ENCODE results near the gene GTF2IRD1.
"Not testable (repeated sequence)": the region's sequence is repeated elsewhere in the genome, so short reads cannot be mapped to it uniquely, and the experiment has no call there.

The GTF2IRD1 gene

GRCh38 chr7:74617180-74617744 is 163.6 kb downstream of the GTF2IRD1 start:
- WGBS, 2 experiments: 69 to 75% methylated on average over 9 of the region's 9 CpGs
- no peaks in the 10 kb centered on the region for H3K27me3 ChIP-seq (ENCODE audit: control insufficient read depth, insufficient read depth, low read length, poor library complexity, severe bottlenecking)
- no peaks in the 10 kb centered on the region for H3K36me3 ChIP-seq (ENCODE audit: control insufficient read depth, insufficient read depth, low read length)
- no peaks in the 10 kb centered on the region for H3K9me3 ChIP-seq (ENCODE audit: control insufficient read depth, low read length)
- no peak overlapping the region for H3K27ac ChIP-seq (ENCODE audit: insufficient read depth, low read depth, low read length, poor library complexity, severe bottlenecking)
- H3K4me3 ChIP-seq (ENCODE audit: insufficient read depth, low read depth, low read length): no peak overlapping the region
- H3K4me1 ChIP-seq (ENCODE audit: control insufficient read depth, insufficient read depth, low read length): no peaks in the 10 kb centered on the region

GRCh38 chr7:74619235-74619860 is 165.6 kb downstream of the GTF2IRD1 start:
- 81 to 82% methylated on average over 14 of the region's 14 CpGs for WGBS, 2 experiments
- no peaks in the 10 kb centered on the region for H3K27me3 ChIP-seq (ENCODE audit: control insufficient read depth, insufficient read depth, low read length, poor library complexity, severe bottlenecking)
- H3K36me3 ChIP-seq (ENCODE audit: control insufficient read depth, insufficient read depth, low read length): no peaks in the 10 kb centered on the region
- no peak overlapping the region for H3K4me3 ChIP-seq (ENCODE audit: insufficient read depth, low read depth, low read length)
- no peaks in the 10 kb centered on the region for H3K9me3 ChIP-seq (ENCODE audit: control insufficient read depth, low read length)
- no peak overlapping the region for H3K27ac ChIP-seq (ENCODE audit: insufficient read depth, low read depth, low read length, poor library complexity, severe bottlenecking)
- H3K4me1 ChIP-seq (ENCODE audit: control insufficient read depth, insufficient read depth, low read length): no peaks in the 10 kb centered on the region

GRCh38 chr7:74622228-74622749 is 168.6 kb downstream of the GTF2IRD1 start:
- Histone ChIP-seq H3K27me3 (ENCODE audit: control insufficient read depth, insufficient read depth, low read length, poor library complexity, severe bottlenecking) (no peaks in the 10 kb centered on the region), H3K27ac (ENCODE audit: insufficient read depth, low read depth, low read length, poor library complexity, severe bottlenecking) (no peak overlapping the region), H3K4me3 (ENCODE audit: insufficient read depth, low read depth, low read length) (no peak overlapping the region), H3K36me3 (ENCODE audit: control insufficient read depth, insufficient read depth, low read length) (no peaks in the 10 kb centered on the region), H3K4me1 (ENCODE audit: control insufficient read depth, insufficient read depth, low read length) (no peaks in the 10 kb centered on the region), H3K9me3 (ENCODE audit: control insufficient read depth, low read length) (no peaks in the 10 kb centered on the region)
- WGBS, 2 experiments: 94 to 96% methylated on average over 5 of the region's 5 CpGs

- 84 to 85% methylated on average over 9 of the region's 9 CpGs for WGBS, 2 experiments
- Histone ChIP-seq H3K27ac (ENCODE audit: insufficient read depth, low read depth, low read length, poor library complexity, severe bottlenecking) (no peak overlapping the region), H3K4me1 (ENCODE audit: control insufficient read depth, insufficient read depth, low read length) (peaks cover 3% of the 10 kb centered on the region), H3K36me3 (ENCODE audit: control insufficient read depth, insufficient read depth, low read length) (no peaks in the 10 kb centered on the region), H3K27me3 (ENCODE audit: control insufficient read depth, insufficient read depth, low read length, poor library complexity, severe bottlenecking) (no peaks in the 10 kb centered on the region), H3K4me3 (ENCODE audit: insufficient read depth, low read depth, low read length) (no peak overlapping the region), H3K9me3 (ENCODE audit: control insufficient read depth, low read length) (no peaks in the 10 kb centered on the region)
Measured at GRCh38 chr7:74623135-74623534, 169.4 kb downstream of the GTF2IRD1 start.

- 94 to 95% methylated on average over 3 of the region's 3 CpGs for WGBS, 2 experiments
- no peak overlapping the region for H3K4me3 ChIP-seq (ENCODE audit: insufficient read depth, low read depth, low read length)
- no peaks in the 10 kb centered on the region for H3K9me3 ChIP-seq (ENCODE audit: control insufficient read depth, low read length)
- peaks cover 7% of the 10 kb centered on the region for H3K4me1 ChIP-seq (ENCODE audit: control insufficient read depth, insufficient read depth, low read length)
- H3K36me3 ChIP-seq (ENCODE audit: control insufficient read depth, insufficient read depth, low read length): no peaks in the 10 kb centered on the region
- H3K27me3 ChIP-seq (ENCODE audit: control insufficient read depth, insufficient read depth, low read length, poor library complexity, severe bottlenecking): no peaks in the 10 kb centered on the region
- no peak overlapping the region for H3K27ac ChIP-seq (ENCODE audit: insufficient read depth, low read depth, low read length, poor library complexity, severe bottlenecking)
Measured at GRCh38 chr7:74625446-74625845, 171.7 kb downstream of the GTF2IRD1 start.

GRCh38 chr7:74627661-74628411 is 174.1 kb downstream of the GTF2IRD1 start:
- 18 to 23% methylated on average over 11 to 12 of the region's 12 CpGs for WGBS, 2 experiments
- Histone ChIP-seq H3K4me3 (ENCODE audit: insufficient read depth, low read depth, low read length) (no peak overlapping the region), H3K27me3 (ENCODE audit: control insufficient read depth, insufficient read depth, low read length, poor library complexity, severe bottlenecking) (no peaks in the 10 kb centered on the region), H3K36me3 (ENCODE audit: control insufficient read depth, insufficient read depth, low read length) (no peaks in the 10 kb centered on the region), H3K9me3 (ENCODE audit: control insufficient read depth, low read length) (no peaks in the 10 kb centered on the region), H3K4me1 (ENCODE audit: control insufficient read depth, insufficient read depth, low read length) (peaks cover 7% of the 10 kb centered on the region), H3K27ac (ENCODE audit: insufficient read depth, low read depth, low read length, poor library complexity, severe bottlenecking) (peak overlapping the region; percentile 93)

- no peak overlapping the region for H3K4me3 ChIP-seq (ENCODE audit: insufficient read depth, low read depth, low read length)
- no peaks in the 10 kb centered on the region for H3K9me3 ChIP-seq (ENCODE audit: control insufficient read depth, low read length)
- H3K27ac ChIP-seq (ENCODE audit: insufficient read depth, low read depth, low read length, poor library complexity, severe bottlenecking): no peak overlapping the region
- H3K36me3 ChIP-seq (ENCODE audit: control insufficient read depth, insufficient read depth, low read length): no peaks in the 10 kb centered on the region
- 88 to 89% methylated on average over 8 of the region's 8 CpGs for WGBS, 2 experiments
- no peaks in the 10 kb centered on the region for H3K27me3 ChIP-seq (ENCODE audit: control insufficient read depth, insufficient read depth, low read length, poor library complexity, severe bottlenecking)
- peaks cover 7% of the 10 kb centered on the region for H3K4me1 ChIP-seq (ENCODE audit: control insufficient read depth, insufficient read depth, low read length)
Measured at GRCh38 chr7:74632505-74632904, 178.8 kb downstream of the GTF2IRD1 start.

GRCh38 chr7:74633451-74633921 is 179.8 kb downstream of the GTF2IRD1 start:
- no peak overlapping the region for H3K4me3 ChIP-seq (ENCODE audit: insufficient read depth, low read depth, low read length)
- 92 to 93% methylated on average over 9 of the region's 9 CpGs for WGBS, 2 experiments
- H3K36me3 ChIP-seq (ENCODE audit: control insufficient read depth, insufficient read depth, low read length): no peaks in the 10 kb centered on the region
- H3K4me1 ChIP-seq (ENCODE audit: control insufficient read depth, insufficient read depth, low read length): peaks cover under 1% of the 10 kb centered on the region
- no peak overlapping the region for H3K27ac ChIP-seq (ENCODE audit: insufficient read depth, low read depth, low read length, poor library complexity, severe bottlenecking)
- no peaks in the 10 kb centered on the region for H3K27me3 ChIP-seq (ENCODE audit: control insufficient read depth, insufficient read depth, low read length, poor library complexity, severe bottlenecking)
- no peaks in the 10 kb centered on the region for H3K9me3 ChIP-seq (ENCODE audit: control insufficient read depth, low read length)

GRCh38 chr7:74637745-74638144 is 184.0 kb downstream of the GTF2IRD1 start:
- Histone ChIP-seq H3K27me3 (ENCODE audit: control insufficient read depth, insufficient read depth, low read length, poor library complexity, severe bottlenecking) (no peaks in the 10 kb centered on the region), H3K4me1 (ENCODE audit: control insufficient read depth, insufficient read depth, low read length) (no peaks in the 10 kb centered on the region), H3K27ac (ENCODE audit: insufficient read depth, low read depth, low read length, poor library complexity, severe bottlenecking) (no peak overlapping the region), H3K4me3 (ENCODE audit: insufficient read depth, low read depth, low read length) (no peak overlapping the region), H3K9me3 (ENCODE audit: control insufficient read depth, low read length) (no peaks in the 10 kb centered on the region), H3K36me3 (ENCODE audit: control insufficient read depth, insufficient read depth, low read length) (no peaks in the 10 kb centered on the region)
- WGBS, 2 experiments: 96 to 98% methylated on average over 7 of the region's 7 CpGs

GRCh38 chr7:74650055-74650454 is 196.3 kb downstream of the GTF2IRD1 start:
- 38 to 57% methylated on average over 8 to 9 of the region's 11 CpGs for WGBS, 2 experiments
- not testable (repeated sequence) for H3K27ac ChIP-seq (ENCODE audit: insufficient read depth, low read depth, low read length, poor library complexity, severe bottlenecking); H3K4me3 ChIP-seq (ENCODE audit: insufficient read depth, low read depth, low read length)

More at GRCh38 chr7:74650055-74650454, 196.3 kb downstream of the GTF2IRD1 start:
- not testable (repeated sequence) for H3K36me3 ChIP-seq (ENCODE audit: control insufficient read depth, insufficient read depth, low read length); H3K9me3 ChIP-seq (ENCODE audit: control insufficient read depth, low read length); H3K4me1 ChIP-seq (ENCODE audit: control insufficient read depth, insufficient read depth, low read length); H3K27me3 ChIP-seq (ENCODE audit: control insufficient read depth, insufficient read depth, low read length, poor library complexity, severe bottlenecking)

Data from ectodermal cell (in vitro differentiated cells).